ENCODE data around the gene BDNF.

The BDNF gene

GRCh38 chr11:27707676-27708075 is 7.4 kb upstream of the BDNF start:
- no peak overlapping the region for H3K4me3 ChIP-seq (ENCODE audit: low read length in 2 of 2)
- H3K27me3 ChIP-seq (ENCODE audit: control insufficient read depth in 2 of 2, insufficient read depth in 2 of 2, low read length in 2 of 2) = peaks cover 6 to 7% of the 10 kb centered on the region in 2 donors
- no peak overlapping the region for H3K27ac ChIP-seq (ENCODE audit: low read depth in 2 of 2, low read length in 2 of 2)
- no peak overlapping the region for H3K9ac ChIP-seq (ENCODE audit: low read depth in 1 of 2, low read length in 2 of 2)
- no peaks in the 10 kb centered on the region for H3K9me3 ChIP-seq (ENCODE audit: control insufficient read depth in 2 of 2, low read length in 2 of 2)
- no peaks in the 10 kb centered on the region for H3K4me1 ChIP-seq (ENCODE audit: control insufficient read depth in 2 of 2, insufficient read depth in 2 of 2, low read length in 2 of 2)
- H3K36me3 ChIP-seq (ENCODE audit: control insufficient read depth in 2 of 2, insufficient read depth in 2 of 2, low read length in 2 of 2) = no peaks in the 10 kb centered on the region

- no peaks in the 10 kb centered on the region for H3K9me3 ChIP-seq (ENCODE audit: control insufficient read depth in 2 of 2, low read length in 2 of 2)
- peaks cover 18 to 19% of the 10 kb centered on the region in 2 donors for H3K27me3 ChIP-seq (ENCODE audit: control insufficient read depth in 2 of 2, insufficient read depth in 2 of 2, low read length in 2 of 2)
- H3K4me3 ChIP-seq (ENCODE audit: low read length in 2 of 2) = no peak overlapping the region
- H3K36me3 ChIP-seq (ENCODE audit: control insufficient read depth in 2 of 2, insufficient read depth in 2 of 2, low read length in 2 of 2) = no peaks in the 10 kb centered on the region
- H3K9ac ChIP-seq (ENCODE audit: low read depth in 1 of 2, low read length in 2 of 2) = no peak overlapping the region
- H3K4me1 ChIP-seq (ENCODE audit: control insufficient read depth in 2 of 2, insufficient read depth in 2 of 2, low read length in 2 of 2) = peaks cover 0 to 5% of the 10 kb centered on the region in 2 donors
- no peak overlapping the region for H3K27ac ChIP-seq (ENCODE audit: low read depth in 2 of 2, low read length in 2 of 2)
These were observed 5.9 kb upstream of the BDNF start for GRCh38 chr11:27705873-27706820.

GRCh38 chr11:27703481-27703880 is 3.2 kb upstream of the BDNF start:
- Histone ChIP-seq H3K27ac (ENCODE audit: low read depth in 2 of 2, low read length in 2 of 2) (no peak overlapping the region), H3K4me1 (ENCODE audit: control insufficient read depth in 2 of 2, insufficient read depth in 2 of 2, low read length in 2 of 2) (peaks cover 7 to 23% of the 10 kb centered on the region in 2 donors), H3K36me3 (ENCODE audit: control insufficient read depth in 2 of 2, insufficient read depth in 2 of 2, low read length in 2 of 2) (no peaks in the 10 kb centered on the region), H3K9me3 (ENCODE audit: control insufficient read depth in 2 of 2, low read length in 2 of 2) (no peaks in the 10 kb centered on the region), H3K27me3 (ENCODE audit: control insufficient read depth in 2 of 2, insufficient read depth in 2 of 2, low read length in 2 of 2) (peaks cover 29 to 35% of the 10 kb centered on the region in 2 donors), H3K4me3 (ENCODE audit: low read length in 2 of 2) (no peak overlapping the region), H3K9ac (ENCODE audit: low read depth in 1 of 2, low read length in 2 of 2) (no peak overlapping the region)

GRCh38 chr11:27702811-27703210 is 2.6 kb upstream of the BDNF start:
- H3K36me3 ChIP-seq (ENCODE audit: control insufficient read depth in 2 of 2, insufficient read depth in 2 of 2, low read length in 2 of 2) = no peaks in the 10 kb centered on the region
- H3K27ac ChIP-seq (ENCODE audit: low read depth in 2 of 2, low read length in 2 of 2) = no peak overlapping the region
- H3K4me3 ChIP-seq (ENCODE audit: low read length in 2 of 2) = no peak overlapping the region
- no peak overlapping the region for H3K9ac ChIP-seq (ENCODE audit: low read depth in 1 of 2, low read length in 2 of 2)
- no peaks in the 10 kb centered on the region for H3K9me3 ChIP-seq (ENCODE audit: control insufficient read depth in 2 of 2, low read length in 2 of 2)
- H3K27me3 ChIP-seq (ENCODE audit: control insufficient read depth in 2 of 2, insufficient read depth in 2 of 2, low read length in 2 of 2) = peaks cover 31 to 35% of the 10 kb centered on the region in 2 donors
- H3K4me1 ChIP-seq (ENCODE audit: control insufficient read depth in 2 of 2, insufficient read depth in 2 of 2, low read length in 2 of 2) = peaks cover 7 to 23% of the 10 kb centered on the region in 2 donors

- Histone ChIP-seq H3K9me3 (ENCODE audit: control insufficient read depth in 2 of 2, low read length in 2 of 2) (no peaks in the 10 kb centered on the region), H3K4me3 (ENCODE audit: low read length in 2 of 2) (peak overlapping the region; percentile 63 to 74), H3K27me3 (ENCODE audit: control insufficient read depth in 2 of 2, insufficient read depth in 2 of 2, low read length in 2 of 2) (peaks cover 31 to 37% of the 10 kb centered on the region in 2 donors), H3K9ac (ENCODE audit: low read depth in 1 of 2, low read length in 2 of 2) (no peak overlapping the region), H3K36me3 (ENCODE audit: control insufficient read depth in 2 of 2, insufficient read depth in 2 of 2, low read length in 2 of 2) (no peaks in the 10 kb centered on the region), H3K4me1 (ENCODE audit: control insufficient read depth in 2 of 2, insufficient read depth in 2 of 2, low read length in 2 of 2) (peaks cover 7 to 23% of the 10 kb centered on the region in 2 donors), H3K27ac (ENCODE audit: low read depth in 2 of 2, low read length in 2 of 2) (no peak overlapping the region)
These were observed 1.3 kb upstream of the BDNF start for GRCh38 chr11:27701355-27702105.

- Histone ChIP-seq H3K9me3 (ENCODE audit: control insufficient read depth in 2 of 2, low read length in 2 of 2) (no peaks in the 10 kb centered on the region), H3K9ac (ENCODE audit: low read depth in 1 of 2, low read length in 2 of 2) (no peak overlapping the region), H3K4me1 (ENCODE audit: control insufficient read depth in 2 of 2, insufficient read depth in 2 of 2, low read length in 2 of 2) (peaks cover 7 to 23% of the 10 kb centered on the region in 2 donors), H3K4me3 (ENCODE audit: low read length in 2 of 2) (peak overlapping the region; percentile 41 to 61), H3K27ac (ENCODE audit: low read depth in 2 of 2, low read length in 2 of 2) (no peak overlapping the region), H3K27me3 (ENCODE audit: control insufficient read depth in 2 of 2, insufficient read depth in 2 of 2, low read length in 2 of 2) (peaks cover 31 to 41% of the 10 kb centered on the region in 2 donors), H3K36me3 (ENCODE audit: control insufficient read depth in 2 of 2, insufficient read depth in 2 of 2, low read length in 2 of 2) (no peaks in the 10 kb centered on the region)
These were observed 317 bp downstream of the BDNF start for GRCh38 chr11:27699926-27700350.

GRCh38 chr11:27699242-27699925 is 871 bp downstream of the BDNF start:
- no peaks in the 10 kb centered on the region for H3K36me3 ChIP-seq (ENCODE audit: control insufficient read depth in 2 of 2, insufficient read depth in 2 of 2, low read length in 2 of 2)
- H3K27me3 ChIP-seq (ENCODE audit: control insufficient read depth in 2 of 2, insufficient read depth in 2 of 2, low read length in 2 of 2) = peaks cover 31 to 38% of the 10 kb centered on the region in 2 donors
- H3K27ac ChIP-seq (ENCODE audit: low read depth in 2 of 2, low read length in 2 of 2) = no peak overlapping the region
- H3K9ac ChIP-seq (ENCODE audit: low read depth in 1 of 2, low read length in 2 of 2) = no peak overlapping the region
- H3K4me1 ChIP-seq (ENCODE audit: control insufficient read depth in 2 of 2, insufficient read depth in 2 of 2, low read length in 2 of 2) = peaks cover 7 to 23% of the 10 kb centered on the region in 2 donors
- H3K9me3 ChIP-seq (ENCODE audit: control insufficient read depth in 2 of 2, low read length in 2 of 2) = no peaks in the 10 kb centered on the region
- peak overlapping the region; percentile 41 to 61 for H3K4me3 ChIP-seq (ENCODE audit: low read length in 2 of 2)

- H3K27me3 ChIP-seq (ENCODE audit: control insufficient read depth in 2 of 2, insufficient read depth in 2 of 2, low read length in 2 of 2) = peaks cover 31 to 38% of the 10 kb centered on the region in 2 donors
These were observed 1.4 kb downstream of the BDNF start for GRCh38 chr11:27698872-27699241.

GRCh38 chr11:27697679-27698275 is 2.5 kb downstream of the BDNF start:
- peaks cover 29 to 35% of the 10 kb centered on the region in 2 donors for H3K27me3 ChIP-seq (ENCODE audit: control insufficient read depth in 2 of 2, insufficient read depth in 2 of 2, low read length in 2 of 2)
- H3K4me3 ChIP-seq (ENCODE audit: low read length in 2 of 2) = no peak overlapping the region
- no peak overlapping the region for H3K27ac ChIP-seq (ENCODE audit: low read depth in 2 of 2, low read length in 2 of 2)

More at GRCh38 chr11:27698872-27699241, 1.4 kb downstream of the BDNF start:
- H3K9me3 ChIP-seq (ENCODE audit: control insufficient read depth in 2 of 2, low read length in 2 of 2) = no peaks in the 10 kb centered on the region
- no peak overlapping the region for H3K9ac ChIP-seq (ENCODE audit: low read depth in 1 of 2, low read length in 2 of 2)
- peak overlapping the region; percentile 41 to 61 for H3K4me3 ChIP-seq (ENCODE audit: low read length in 2 of 2)
- H3K27ac ChIP-seq (ENCODE audit: low read depth in 2 of 2, low read length in 2 of 2) = no peak overlapping the region
- H3K4me1 ChIP-seq (ENCODE audit: control insufficient read depth in 2 of 2, insufficient read depth in 2 of 2, low read length in 2 of 2) = peaks cover 7 to 23% of the 10 kb centered on the region in 2 donors
- no peaks in the 10 kb centered on the region for H3K36me3 ChIP-seq (ENCODE audit: control insufficient read depth in 2 of 2, insufficient read depth in 2 of 2, low read length in 2 of 2)

More at GRCh38 chr11:27697679-27698275, 2.5 kb downstream of the BDNF start:
- Histone ChIP-seq H3K4me1 (ENCODE audit: control insufficient read depth in 2 of 2, insufficient read depth in 2 of 2, low read length in 2 of 2) (peaks cover 7 to 23% of the 10 kb centered on the region in 2 donors), H3K36me3 (ENCODE audit: control insufficient read depth in 2 of 2, insufficient read depth in 2 of 2, low read length in 2 of 2) (no peaks in the 10 kb centered on the region), H3K9me3 (ENCODE audit: control insufficient read depth in 2 of 2, low read length in 2 of 2) (no peaks in the 10 kb centered on the region), H3K9ac (ENCODE audit: low read depth in 1 of 2, low read length in 2 of 2) (no peak overlapping the region)
